Mucosa of descending colon (tissue), 3 donors: Measurements from ENCODE around the gene NCOA5. TPM values are rescaled to one million over a fixed set of nuclear protein-coding genes. Genes with fewer than 3 reads are reported as not detected.

Experiments used
- total RNA-seq, 3 donors: library from RNA; stranded (reverse); fragmentation: NEBNext Ultra II Directional in 2 of 3; extraction: Animal tissue kit (Norgen Biotek cat#: 25700) in 2 of 3; gene quantifications; one replicate each; pipeline versions ENCODE4 v1.2.1 to v1.2.4, GENCODE V29; 2021 to 2023
- donor health status: DM: no; HTN: no; CAD: no; lungs with moderate emphysema.
- donor health status: DM: no; HTN: no; CAD: no.
- donor health status: DM: no; HTN: yes; CAD: no.

The NCOA5 gene
- total RNA-seq, 3 donors from 2014 or later = 23.7 to 36.6 (median 24.2) TPM

Other genes starting within 250 kb of the NCOA5 start
- 10 to 100 TPM; 31.1 to 61.0 (median 32.9) TPM for gene ACOT8, start 232.6 kb downstream of the NCOA5 start, total RNA-seq
- 1 to 10 TPM; 3.3 to 7.4 (median 5.7) TPM for gene ZSWIM3, start 232.3 kb downstream of the NCOA5 start, total RNA-seq
- gene ZSWIM1, start 208.7 kb downstream of the NCOA5 start, total RNA-seq = 10 to 100 TPM; 11.3 to 12.6 (median 12.4) TPM
- 1 to 10 TPM; 3.9 to 6.0 (median 4.1) TPM for gene SPATA25, start 202.3 kb downstream of the NCOA5 start, total RNA-seq
- 1 to 10 TPM; 4.2 to 9.1 (median 8.5) TPM for gene NEURL2, start 198.8 kb downstream of the NCOA5 start, total RNA-seq
- 100 to 1,000 TPM; 292 to 542 (median 436) TPM for gene CTSA, start 198.6 kb downstream of the NCOA5 start, total RNA-seq
- 100 to 1,000 TPM in 2 of 3 donors, 10 to 100 TPM in 1; 15.0 to 141 (median 111) TPM for gene PLTP, start 177.8 kb downstream of the NCOA5 start, total RNA-seq
- gene PCIF1, start 155.3 kb downstream of the NCOA5 start, total RNA-seq = 10 to 100 TPM; 29.2 to 37.8 (median 35.1) TPM
- gene ZNF335, start 117.8 kb downstream of the NCOA5 start, total RNA-seq = 10 to 100 TPM; 19.1 to 22.7 (median 20.1) TPM
- gene MMP9, start 81.1 kb downstream of the NCOA5 start, total RNA-seq = 1 to 10 TPM in 2 of 3 donors, under 1 TPM in 1; 0.52 to 6.7 (median 1.2) TPM
- 1 to 10 TPM in 1 of 3 donors, not detected in 2; 2.5 TPM for gene SLC12A5, start 60.7 kb downstream of the NCOA5 start, total RNA-seq
- 1 to 10 TPM; 2.8 to 10.0 (median 6.0) TPM for gene CD40, start 28.4 kb upstream of the NCOA5 start, total RNA-seq
- under 1 TPM; 0.13 to 0.32 (median 0.19) TPM for gene CDH22, start 218.5 kb upstream of the NCOA5 start, total RNA-seq